Smooth muscle cell (in vitro differentiated cells): ENCODE results near the gene POLA2. TPM values are rescaled to one million over a fixed set of nuclear protein-coding genes. Genes with fewer than 3 reads are reported as not detected.

Experiments used
- DNase-seq: peaks from one replicate; lab custom pipeline; 2025; ENCODE audit not compliant: unreplicated experiment; lab: John Stamatoyannopoulos, UW
- H2AFZ ChIP-seq: fragments of 200-600 bp; sonication (generic); 2 replicates; pipeline ENCODE4 v1.6.0; 2016; ENCODE audit warnings: antibody characterized with exemption, low read depth, mild to moderate bottlenecking
- H3F3A ChIP-seq: fragments of 200-600 bp; sonication (generic); 2 replicates; pipeline ENCODE4 v1.6.0; 2017; ENCODE audit warnings: antibody characterized with exemption, low read depth
- H3K27ac ChIP-seq: fragments of 200-600 bp; sonication (generic); 2 replicates; pipeline ENCODE4 v1.5.1; 2016; ENCODE audit warnings: low read depth, mild to moderate bottlenecking
- H3K27me3 ChIP-seq: fragments of 200-600 bp; sonication (generic); 2 replicates; pipeline ENCODE4 v1.6.1; 2016; ENCODE audit warnings: low read depth, mild to moderate bottlenecking
- H3K36me3 ChIP-seq: fragments of 200-600 bp; sonication (generic); 2 replicates; pipeline ENCODE4 v1.5.1; 2016; ENCODE audit warnings: low read depth
- H3K4me1 ChIP-seq: fragments of 200-600 bp; sonication (generic); 2 replicates; pipeline ENCODE4 v1.5.1; 2016; ENCODE audit warnings: low read depth
- H3K4me2 ChIP-seq: fragments of 200-600 bp; sonication (generic); 2 replicates; pipeline ENCODE4 v1.6.0; 2016; ENCODE audit warnings: mild to moderate bottlenecking
- H3K4me3 ChIP-seq: fragments of 200-600 bp; sonication (generic); 2 replicates; pipeline ENCODE4 v1.5.1; 2016; ENCODE audit warnings: mild to moderate bottlenecking
- H3K79me2 ChIP-seq: fragments of 200-600 bp; sonication (generic); 2 replicates; pipeline ENCODE4 v1.6.0; 2016; ENCODE audit warnings: low read depth, mild to moderate bottlenecking
- H3K9ac ChIP-seq: fragments of 200-600 bp; sonication (generic); 2 replicates; pipeline ENCODE4 v1.6.0; 2016; ENCODE audit warnings: low read depth
- H3K9me3 ChIP-seq: fragments of 200-600 bp; sonication (generic); replicated peaks from 2 replicates; pipeline ENCODE4 v1.5.1; 2016; ENCODE audit warnings: low read depth
- H4K20me1 ChIP-seq: fragments of 200-600 bp; sonication (generic); 2 replicates; pipeline ENCODE4 v1.6.0; 2016; ENCODE audit warnings: low read depth
- WGBS: methylation state at CpG from one replicate; pipeline ENCODE4 v1.1.7; 2016; ENCODE audit warnings: low lambda C conversion rate; 5-methylcytosine and 5-hydroxymethylcytosine counted together
- polyA plus RNA-seq: library from polyadenylated mRNA; unstranded; fragments of >200 nt; fragmentation: Nextera tagmentation; extraction: Ambion mirVana; gene quantifications from 2 replicates; pipeline ENCODE4 v1.2.1, GENCODE V29; 2016
- total RNA-seq: library from RNA; depleted of rRNA; stranded (reverse); fragments of >200 nt; gene quantifications from 2 replicates; pipeline ENCODE4 v1.2.3, GENCODE V29; 2014
- TF ChIP-seq, protein P1 (sequence below): fragments of 200-600 bp; sonication (generic); IDR thresholded peaks from 2 replicates; pipeline ENCODE4 v1.5.1; 2017; ENCODE audit warnings: borderline replicate concordance, mild to moderate bottlenecking, antibody characterized with exemption; ENCODE audit not compliant: insufficient read depth, poor library complexity, severe bottlenecking

The POLA2 gene
- total and polyA plus RNA-seq, 2 experiments from 2014 or later, result 2.5 to 8.4 TPM

DNA sequence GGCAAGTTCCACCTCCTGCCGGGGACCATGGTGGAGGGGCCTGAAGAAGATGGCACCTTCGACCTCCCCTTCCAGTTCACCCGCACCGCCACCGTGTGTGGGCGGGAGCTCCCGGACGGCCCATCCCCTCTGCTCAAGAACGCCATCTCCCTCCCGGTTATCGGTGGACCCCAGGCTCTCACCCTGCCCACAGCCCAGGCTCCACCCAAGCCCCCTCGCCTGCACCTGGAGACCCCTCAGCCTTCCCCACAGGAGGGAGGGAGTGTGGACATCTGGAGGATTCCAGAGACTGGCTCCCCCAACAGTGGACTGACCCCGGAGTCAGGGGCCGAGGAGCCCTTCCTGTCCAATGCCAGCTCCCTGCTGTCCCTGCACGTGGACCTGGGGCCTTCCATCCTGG lies 59.3 kb downstream of the POLA2 start:
- H3K9ac ChIP-seq, result no peak overlapping the region
- no peaks in the 10 kb centered on the region for H3K36me3 ChIP-seq
- H3K4me3 ChIP-seq, result no peak overlapping the region
- peaks cover 18% of the 10 kb centered on the region for H3K4me1 ChIP-seq
- no peak overlapping the region for H3K4me2 ChIP-seq
- no peaks in the 10 kb centered on the region for H3K9me3 ChIP-seq
- H4K20me1 ChIP-seq, result peaks cover 62% of the 10 kb centered on the region
- H3K27ac ChIP-seq, result no peak overlapping the region
- no peak for DNase-seq
- WGBS, result 98% methylated on average over 12 of the region's 15 CpGs
- H2AFZ ChIP-seq, result no peak overlapping the region
- H3K79me2 ChIP-seq, result peaks cover 40% of the 10 kb centered on the region
- no peaks in the 10 kb centered on the region for H3K27me3 ChIP-seq
- no peaks in the 10 kb centered on the region for H3F3A ChIP-seq
- TF ChIP-seq, protein P1, sequence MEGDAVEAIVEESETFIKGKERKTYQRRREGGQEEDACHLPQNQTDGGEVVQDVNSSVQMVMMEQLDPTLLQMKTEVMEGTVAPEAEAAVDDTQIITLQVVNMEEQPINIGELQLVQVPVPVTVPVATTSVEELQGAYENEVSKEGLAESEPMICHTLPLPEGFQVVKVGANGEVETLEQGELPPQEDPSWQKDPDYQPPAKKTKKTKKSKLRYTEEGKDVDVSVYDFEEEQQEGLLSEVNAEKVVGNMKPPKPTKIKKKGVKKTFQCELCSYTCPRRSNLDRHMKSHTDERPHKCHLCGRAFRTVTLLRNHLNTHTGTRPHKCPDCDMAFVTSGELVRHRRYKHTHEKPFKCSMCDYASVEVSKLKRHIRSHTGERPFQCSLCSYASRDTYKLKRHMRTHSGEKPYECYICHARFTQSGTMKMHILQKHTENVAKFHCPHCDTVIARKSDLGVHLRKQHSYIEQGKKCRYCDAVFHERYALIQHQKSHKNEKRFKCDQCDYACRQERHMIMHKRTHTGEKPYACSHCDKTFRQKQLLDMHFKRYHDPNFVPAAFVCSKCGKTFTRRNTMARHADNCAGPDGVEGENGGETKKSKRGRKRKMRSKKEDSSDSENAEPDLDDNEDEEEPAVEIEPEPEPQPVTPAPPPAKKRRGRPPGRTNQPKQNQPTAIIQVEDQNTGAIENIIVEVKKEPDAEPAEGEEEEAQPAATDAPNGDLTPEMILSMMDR, result no peak

DNA sequence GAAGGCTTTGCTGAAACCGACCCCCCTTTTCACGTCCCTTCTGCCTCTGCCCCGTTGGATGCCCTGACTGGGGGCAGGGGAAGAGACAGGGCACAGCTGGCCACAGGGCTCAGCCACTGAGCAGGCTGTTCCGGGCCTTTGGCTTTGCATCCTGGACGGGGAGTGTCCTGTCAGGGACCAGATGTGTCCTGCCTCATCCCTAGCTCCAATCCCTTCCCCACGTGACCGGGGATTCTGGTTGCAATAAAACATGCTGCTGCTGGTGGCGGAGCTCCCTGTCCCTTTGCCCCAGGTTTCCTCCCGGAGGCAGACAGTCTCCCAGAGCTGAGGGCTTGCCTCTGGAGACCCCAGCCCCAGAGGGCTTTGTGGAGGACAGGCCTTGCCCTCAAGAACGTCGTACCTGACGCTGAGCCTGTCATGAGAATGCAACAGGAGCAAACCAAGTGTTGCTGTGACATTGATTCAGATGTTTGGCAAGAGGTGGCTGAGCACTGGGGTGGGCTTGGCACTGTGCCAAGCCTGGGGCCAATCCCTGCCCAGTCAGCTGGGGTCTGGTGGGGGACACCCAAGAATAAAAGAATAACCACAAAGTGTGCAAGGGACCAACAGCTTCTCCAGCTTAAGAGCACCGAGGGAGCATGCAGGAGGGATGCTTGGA lies 60.2 kb downstream of the POLA2 start:
- H3K9me3 ChIP-seq, result no peaks in the 10 kb centered on the region

DNA sequence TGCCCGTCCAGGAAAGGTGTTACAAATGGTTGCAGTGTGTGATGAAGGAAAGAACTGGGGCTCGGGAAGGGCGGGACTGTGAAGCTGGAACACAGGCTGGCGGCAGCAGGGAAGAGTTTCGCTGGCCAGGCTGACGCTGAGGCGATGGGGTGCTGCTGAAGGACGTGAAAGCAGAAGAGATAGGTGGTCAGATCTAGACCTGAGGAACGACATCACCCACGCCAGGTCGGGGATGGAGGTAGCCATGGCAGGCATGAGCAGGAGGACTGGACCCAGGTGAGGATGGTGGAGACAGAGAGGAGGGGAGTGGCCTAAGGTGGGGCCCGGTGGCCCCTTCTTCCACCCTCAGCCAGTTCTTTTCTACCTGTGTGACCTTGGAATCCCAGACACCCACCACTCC lies 62.1 kb downstream of the POLA2 start:
- Histone ChIP-seq H3K4me3 (no peak overlapping the region), H4K20me1 (peaks cover 39% of the 10 kb centered on the region), H3K36me3 (no peaks in the 10 kb centered on the region), H3K4me1 (no peaks in the 10 kb centered on the region), H3K4me2 (no peak overlapping the region), H3K79me2 (peaks cover 14% of the 10 kb centered on the region), H3K27ac (no peak overlapping the region), H3K27me3 (no peaks in the 10 kb centered on the region), H3K9me3 (no peaks in the 10 kb centered on the region), H3F3A (no peaks in the 10 kb centered on the region), H2AFZ (no peak overlapping the region), H3K9ac (no peak overlapping the region)
- DNase-seq, result no peak
- 83% methylated on average over 10 of the region's 12 CpGs for WGBS
- TF ChIP-seq, protein P1, result no peak

More for the DNA sequence above, 60.2 kb downstream of the POLA2 start:
- Histone ChIP-seq H4K20me1 (peaks cover 53% of the 10 kb centered on the region), H3K27me3 (no peaks in the 10 kb centered on the region), H3F3A (no peaks in the 10 kb centered on the region), H3K9ac (no peak overlapping the region), H3K4me2 (no peak overlapping the region), H2AFZ (no peak overlapping the region), H3K4me3 (no peak overlapping the region), H3K79me2 (peaks cover 31% of the 10 kb centered on the region), H3K36me3 (no peaks in the 10 kb centered on the region), H3K27ac (no peak overlapping the region), H3K4me1 (peaks cover 10% of the 10 kb centered on the region)
- TF ChIP-seq, protein P1, result no peak
- no peak for DNase-seq
- WGBS, result 91% methylated on average over 13 of the region's 13 CpGs

DNA sequence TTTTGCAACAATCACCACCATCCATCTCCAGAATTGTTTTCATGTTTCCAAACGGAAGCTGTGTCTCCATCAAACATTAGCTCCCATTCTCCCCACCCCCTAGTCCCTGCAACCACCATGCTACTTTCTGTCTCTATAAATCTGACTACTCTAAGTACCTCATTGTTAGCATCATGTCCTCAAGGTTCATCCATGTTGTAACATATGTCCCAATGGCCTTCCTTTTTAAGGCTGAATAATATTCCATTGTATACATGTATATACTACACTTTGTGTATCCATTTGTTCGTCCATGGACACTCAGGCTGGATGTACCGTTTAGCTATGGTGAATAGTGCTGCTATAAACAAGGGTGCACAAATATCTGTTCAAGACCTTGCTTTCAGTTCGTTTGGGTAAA lies 63.7 kb downstream of the POLA2 start:
- H3F3A ChIP-seq, result no peaks in the 10 kb centered on the region
- peaks cover 23% of the 10 kb centered on the region for H4K20me1 ChIP-seq
- DNase-seq, result no peak
- H3K27me3 ChIP-seq, result no peaks in the 10 kb centered on the region
- no peaks in the 10 kb centered on the region for H3K36me3 ChIP-seq
- H3K4me2 ChIP-seq, result no peak overlapping the region
- WGBS, result 91% methylated on average over 4 of the region's 4 CpGs
- H3K4me3 ChIP-seq, result no peak overlapping the region
- TF ChIP-seq, protein P1, result no peak
- no peaks in the 10 kb centered on the region for H3K9me3 ChIP-seq
- no peak overlapping the region for H3K9ac ChIP-seq
- no peaks in the 10 kb centered on the region for H3K79me2 ChIP-seq
- H3K27ac ChIP-seq, result no peak overlapping the region
- no peaks in the 10 kb centered on the region for H3K4me1 ChIP-seq
- H2AFZ ChIP-seq, result no peak overlapping the region
